Testis (tissue), 3 donors: Measurements from ENCODE around the gene DAB2IP. TPM values are rescaled to one million over a fixed set of nuclear protein-coding genes. Genes with fewer than 3 reads are reported as not detected.

Experiments used
- DNase-seq: peaks from one replicate; pipeline ENCODE4 v3.0.0-alpha.2; 2019
- H3K27ac ChIP-seq, 2 donors: fragments of 200-600 bp; sonication (generic); one replicate each; pipeline ENCODE4 v1.5.1; 2019
- H3K27me3 ChIP-seq: fragments of 200-600 bp; sonication (generic); one replicate; pipeline ENCODE4 v1.5.1; 2019
- H3K36me3 ChIP-seq: fragments of 200-600 bp; sonication (generic); one replicate; pipeline ENCODE4 v1.5.1; 2017; ENCODE audit warnings: low read depth; ENCODE audit errors: missing control alignments
- H3K4me1 ChIP-seq: fragments of 200-600 bp; sonication (generic); one replicate; pipeline ENCODE4 v1.5.1; 2019
- H3K4me3 ChIP-seq, 2 donors: fragments of 200-600 bp; sonication (generic); one replicate each; pipeline ENCODE4 v1.5.1; 2017 to 2019
- H3K9me3 ChIP-seq: fragments of 200-600 bp; sonication (generic); one replicate; pipeline ENCODE4 v1.5.1; 2017
- CTCF ChIP-seq, 3 experiments: fragments of 450-650 bp in 2 of 3; fragments of 200-600 bp in 1 of 3; sonication (generic) in 1 of 3; IDR thresholded peaks; one replicate each; pipeline ENCODE4 v1.5.1; 2016 to 2019; ENCODE audit warnings: antibody characterized with exemption in 3 of 3, mild to moderate bottlenecking in 2 of 3, moderate library complexity in 1 of 3
- POLR2A ChIP-seq: fragments of 450-650 bp; IDR thresholded peaks from one replicate; pipeline ENCODE4 v1.6.1; 2017; ENCODE audit warnings: antibody characterized with exemption, mild to moderate bottlenecking, moderate library complexity
- WGBS, 2 donors: methylation state at CpG; one replicate each; pipeline ENCODE4 v1.1.5; 2018; 5-methylcytosine and 5-hydroxymethylcytosine counted together
- intact Hi-C: fragments of 100-400 bp; cut with DNase I; formaldehyde crosslinking; loops from one replicate; pipeline ENCODE4 v1.15.1; 2023; ENCODE audit warnings: low total_unique reads
- polyA plus RNA-seq: library from polyadenylated mRNA; stranded (reverse); fragments of 350-450 nt; fragmentation: Illumina TruSeq; extraction: RNeasy Lipid Tissue Mini Kit (QIAGEN cat#74804); gene quantifications from one replicate; pipeline ENCODE4 v1.2.3, GENCODE V29; 2014; ENCODE audit warnings: low read depth, low replicate concordance; ENCODE audit not compliant: insufficient read depth
- total RNA-seq, 2 donors: library from RNA; depleted of rRNA; stranded (reverse); fragments of >200 nt; gene quantifications; one replicate each; pipeline ENCODE4 v1.2.3, GENCODE V29; 2016

Gene DAB2IP
- total and polyA plus RNA-seq, 3 donors from 2014 or later, result 57.7 to 136 (median 102) TPM

DNA sequence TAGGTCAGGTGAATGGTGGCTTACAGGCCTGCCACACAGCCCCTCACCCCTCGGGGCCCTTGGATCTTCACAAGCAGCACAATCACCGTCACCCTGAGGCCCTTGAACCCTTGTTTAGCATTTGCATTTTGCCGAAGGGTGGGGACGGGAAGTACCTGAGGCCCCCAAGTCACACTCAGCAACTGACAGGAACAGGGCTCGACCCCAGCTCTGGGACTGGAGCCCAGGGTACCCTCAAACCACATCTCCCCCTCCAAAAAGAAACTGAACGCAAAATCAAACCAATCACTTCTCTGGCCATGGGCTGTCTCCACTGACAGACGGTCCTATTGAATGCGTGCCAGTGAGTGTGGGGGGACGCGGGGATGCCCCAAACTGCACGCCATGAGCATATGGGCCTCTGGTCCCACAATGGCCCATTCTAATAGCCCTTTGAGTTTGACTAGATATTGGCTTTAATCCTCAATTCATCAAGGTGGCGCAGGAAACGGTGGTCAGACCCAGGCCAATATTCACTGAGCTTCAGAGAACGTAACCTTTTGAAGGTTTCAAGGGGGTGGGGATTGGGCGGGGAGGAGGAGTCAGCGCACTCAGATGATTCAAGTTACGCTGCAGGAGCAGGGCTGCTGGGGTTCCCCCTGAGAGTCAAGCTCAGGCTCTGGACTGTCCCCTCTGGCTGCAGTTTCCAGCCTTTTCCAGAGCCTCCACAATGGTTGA lies 176.0 kb downstream of the DAB2IP start:
- WGBS, 2 donors, result 91 to 95% methylated on average over 17 of the region's 17 CpGs
- Histone ChIP-seq H3K27ac (no peak overlapping the region), H3K4me1 (no peaks in the 10 kb centered on the region), H3K9me3 (no peaks in the 10 kb centered on the region), H3K27me3 (no peaks in the 10 kb centered on the region), H3K36me3 (no peaks in the 10 kb centered on the region), H3K4me3 (no peak overlapping the region)
- intact Hi-C loops, result loop anchor here (5.0 kb wide), 1 partner anchor 80 kb away; no protein-coding TSS in a partner anchor
- DNase-seq, result peak; percentile 4
- no peak for TF ChIP-seq CTCF (IDR thresholded peaks at IDR 0.05)

DNA sequence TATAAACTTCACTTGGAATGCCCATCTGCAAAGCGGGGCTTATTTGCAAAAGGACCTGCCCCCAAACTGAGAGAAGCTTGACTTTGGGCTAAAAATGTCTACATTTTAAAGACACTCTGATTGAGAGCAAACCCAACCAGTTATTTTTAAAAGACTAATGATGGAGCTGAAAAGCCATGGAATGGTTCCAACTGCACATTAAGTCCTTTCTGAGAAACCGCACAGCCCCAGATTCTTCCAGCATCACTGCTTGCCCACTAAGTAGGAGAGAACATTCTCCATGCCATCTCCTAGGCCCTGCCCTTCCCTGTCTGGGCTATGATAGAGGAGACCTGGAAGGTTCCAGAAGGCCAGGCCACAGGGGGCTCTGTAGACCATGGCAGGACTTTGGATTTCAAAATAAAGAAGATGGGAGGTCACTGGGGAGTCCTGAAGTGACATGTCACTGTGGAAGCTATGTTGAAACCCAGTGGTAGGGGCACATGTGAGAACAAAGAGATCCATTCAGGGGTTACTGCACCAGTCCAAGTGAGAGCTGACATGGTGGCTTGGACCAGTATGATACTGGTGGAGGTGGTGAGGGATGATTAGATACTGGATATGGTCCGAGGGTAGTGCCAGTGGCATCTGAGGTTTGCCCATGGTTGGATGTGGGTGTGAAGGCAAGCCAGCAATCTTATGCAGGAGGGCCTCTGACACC lies 179.2 kb downstream of the DAB2IP start:
- intact Hi-C loops, result no loop called here
- WGBS, 2 donors, result 82 to 86% methylated on average over 3 of the region's 3 CpGs
- no peak overlapping the region for H3K4me3 ChIP-seq
- no peak for TF ChIP-seq CTCF (IDR thresholded peaks at IDR 0.05)
- no peak for TF ChIP-seq POLR2A
- DNase-seq, result no peak
- no peak overlapping the region for H3K27ac ChIP-seq
- no peaks in the 10 kb centered on the region for H3K27me3 ChIP-seq
- no peaks in the 10 kb centered on the region for H3K36me3 ChIP-seq
- no peaks in the 10 kb centered on the region for H3K9me3 ChIP-seq
- no peaks in the 10 kb centered on the region for H3K4me1 ChIP-seq

GRCh38 chr9:121831869-121832268 lies 180.4 kb downstream of the DAB2IP start:
- DNase-seq, result no peak
- no peaks in the 10 kb centered on the region for H3K9me3 ChIP-seq
- intact Hi-C loops, result no loop called here
- 98 to 100% methylated on average over 3 of the region's 3 CpGs for WGBS, 2 donors
- H3K27ac ChIP-seq, result no peak overlapping the region
- no peaks in the 10 kb centered on the region for H3K36me3 ChIP-seq
- H3K27me3 ChIP-seq, result no peaks in the 10 kb centered on the region
- H3K4me3 ChIP-seq, result no peak overlapping the region
- TF ChIP-seq CTCF (IDR thresholded peaks at IDR 0.05) (no peak), POLR2A (no peak)
- H3K4me1 ChIP-seq, result no peaks in the 10 kb centered on the region

DNA sequence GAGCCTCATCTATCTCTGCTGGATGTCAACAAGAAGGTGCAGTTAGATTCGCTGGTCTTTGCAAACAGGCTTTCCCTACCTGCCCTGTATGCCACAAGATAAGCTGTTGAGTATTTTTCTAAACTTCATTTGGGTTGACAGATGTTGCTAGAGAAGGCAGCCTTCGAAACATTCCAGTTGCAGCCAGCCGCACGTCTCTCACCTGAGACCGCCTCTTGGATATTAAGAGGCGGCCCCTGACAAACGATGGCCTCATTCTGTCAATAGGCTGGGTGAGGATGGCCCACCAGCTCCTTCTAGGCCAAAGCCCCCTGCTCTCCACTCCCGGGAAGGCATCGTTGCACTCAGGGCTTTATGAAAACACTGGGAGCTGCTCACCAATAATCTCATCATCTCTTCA lies 181.6 kb downstream of the DAB2IP start:
- intact Hi-C loops, result no loop called here
- Histone ChIP-seq H3K4me1 (peaks cover 6% of the 10 kb centered on the region), H3K9me3 (no peaks in the 10 kb centered on the region), H3K4me3 (no peak overlapping the region), H3K36me3 (no peaks in the 10 kb centered on the region), H3K27ac (no peak overlapping the region), H3K27me3 (no peaks in the 10 kb centered on the region)
- TF ChIP-seq POLR2A, result no peak
- TF ChIP-seq CTCF (IDR thresholded peaks at IDR 0.05), result no peak
- WGBS, 2 donors, result 91 to 94% methylated on average over 8 to 9 of the region's 9 CpGs
- DNase-seq, result no peak

Other genes with a start within 250 kb of the DAB2IP start
- gene GGTA1, start 151.8 kb upstream of the DAB2IP start, total RNA-seq, result 1 to 10 TPM; 2.2 to 2.4 TPM
- 8.9 TPM for gene GGTA1, start 151.8 kb upstream of the DAB2IP start, polyA plus RNA-seq